Hepatocyte (in vitro differentiated cells): ENCODE measurements around the gene DPP10.

Experiments used
- CTCF ChIP-seq: fragments of 200-600 bp; sonication (generic); IDR thresholded peaks from 2 replicates; pipeline ENCODE4 v1.5.1; 2016; ENCODE audit warnings: antibody characterized with exemption, mild to moderate bottlenecking; ENCODE audit not compliant: poor library complexity
- EZH2 ChIP-seq: fragments of 200-600 bp; sonication (generic); IDR thresholded peaks from 2 replicates; pipeline ENCODE4 v1.6.1; 2016; ENCODE audit warnings: antibody characterized with exemption, mild to moderate bottlenecking, borderline replicate concordance
- EZH2phosphoT487 ChIP-seq: fragments of 200-600 bp; sonication (generic); IDR thresholded peaks from one replicate; pipeline ENCODE4 v1.6.1; 2018; ENCODE audit warnings: antibody characterized with exemption, mild to moderate bottlenecking, low read depth, moderate library complexity; ENCODE audit not compliant: unreplicated experiment, severe bottlenecking

GRCh38 chr2:115596659-115597375 is 1154.4 kb downstream of the DPP10 start:
- TF ChIP-seq CTCF = no peak
- TF ChIP-seq EZH2phosphoT487 = no peak
- TF ChIP-seq EZH2 = no peak
